H1 (cell line): ENCODE data around the gene KNDC1. TPM values are rescaled to one million over a fixed set of nuclear protein-coding genes. Genes with fewer than 3 reads are reported as not detected.
A peak's percentile ranks its signal among the peaks of the same experiment; 100 is the strongest.

Experiments
- CTCF ChIA-PET: fragments of 300-600 bp; sonication (Branson Sonifier 250); formaldehyde crosslinking; loops from one replicate; lab custom pipeline; 2021; ENCODE audit not compliant: partially characterized antibody; lab: Charles Lee
- POLR2A ChIA-PET: fragments of 300-600 bp; sonication (Branson Sonifier 250); formaldehyde crosslinking; loops from one replicate; lab custom pipeline; 2021; ENCODE audit warnings: inconsistent platforms; ENCODE audit not compliant: partially characterized antibody; lab: Charles Lee
- DNase-seq, 2 experiments: peaks; one replicate each; pipeline versions ENCODE4 v3.0.0 to v3.0.0-alpha.2; 2010 to 2022; ENCODE audit warnings: low spot score in 2 of 2, low read depth in 1 of 2, mixed read lengths in 1 of 2
- FAIRE-seq: peaks from 2 replicates; lab custom pipeline; 2011; peaks lifted over from hg19 to GRCh38; lab: Jason Lieb, UNC
- H2AFZ ChIP-seq: 2 replicates; pipeline ENCODE4 v1.8.1; 2012; ENCODE audit warnings: low read length, inconsistent platforms
- H2AK5ac ChIP-seq: 2 replicates; pipeline ENCODE4 v1.6.1; 2013; ENCODE audit warnings: low read depth, low read length
- H2BK120ac ChIP-seq: replicated peaks from 2 replicates; pipeline ENCODE3; 2013; ENCODE audit warnings: low read depth, low read length, inconsistent platforms
- H2BK12ac ChIP-seq: 2 replicates; pipeline ENCODE4 v1.6.1; 2013; ENCODE audit warnings: low read depth, low read length
- H2BK15ac ChIP-seq: 2 replicates; pipeline ENCODE4 v1.6.1; 2013; ENCODE audit warnings: low read length
- H2BK20ac ChIP-seq: 2 replicates; pipeline ENCODE4 v1.6.1; 2013; ENCODE audit warnings: low read length
- H2BK5ac ChIP-seq: 2 replicates; pipeline ENCODE4 v1.6.1; 2013; ENCODE audit warnings: low read depth, low read length
- H3K14ac ChIP-seq: 2 replicates; pipeline ENCODE4 v1.6.1; 2013; ENCODE audit warnings: inconsistent platforms; ENCODE audit not compliant: insufficient read length
- H3K18ac ChIP-seq: 2 replicates; pipeline ENCODE4 v1.6.1; 2013; ENCODE audit warnings: low read length; ENCODE audit errors: extremely low read depth
- H3K23ac ChIP-seq: 2 replicates; pipeline ENCODE4 v1.6.1; 2013; ENCODE audit warnings: inconsistent platforms; ENCODE audit not compliant: insufficient read length
- H3K23me2 ChIP-seq: 2 replicates; pipeline ENCODE4 v1.6.1; 2013; ENCODE audit warnings: low read depth, low read length
- H3K27ac ChIP-seq: 2 replicates; pipeline ENCODE4 v1.6.1; 2011; ENCODE audit warnings: low read depth, low read length, inconsistent platforms
- H3K27me3 ChIP-seq, 4 experiments: replicated peaks in 1 of 4; 1 replicate in 1 of 4; 2 replicates in 3 of 4; pipeline versions ENCODE4 v1.6.1 to v1.8.1; 2011 to 2013; ENCODE audit warnings: low read length in 3 of 4, mild to moderate bottlenecking in 3 of 4, inconsistent platforms in 2 of 4, mixed read lengths in 2 of 4, moderate library complexity in 1 of 4; ENCODE audit not compliant: control insufficient read depth in 3 of 4, insufficient read depth in 3 of 4; ENCODE audit errors: extremely low read depth in 1 of 4
- H3K36me3 ChIP-seq, 4 experiments: 2 replicates each; pipeline versions ENCODE4 v1.6.1 to v1.8.1; 2011 to 2013; ENCODE audit warnings: mild to moderate bottlenecking in 4 of 4, low read length in 3 of 4, moderate library complexity in 2 of 4, control low read depth in 1 of 4, inconsistent platforms in 1 of 4; ENCODE audit not compliant: insufficient read depth in 4 of 4, control insufficient read depth in 2 of 4
- H3K4ac ChIP-seq: replicated peaks from 2 replicates; pipeline ENCODE3; 2013; ENCODE audit warnings: low read length, low read depth, mixed read lengths, inconsistent platforms; ENCODE audit not compliant: insufficient read length
- H3K4me1 ChIP-seq, 4 experiments: replicated peaks in 1 of 4; 1 replicate in 1 of 4; 2 replicates in 3 of 4; pipeline versions ENCODE4 v1.6.1 to v1.8.1; 2011 to 2013; ENCODE audit warnings: low read length in 3 of 4, inconsistent platforms in 2 of 4, mixed read lengths in 1 of 4; ENCODE audit not compliant: insufficient read depth in 4 of 4, control insufficient read depth in 3 of 4
- H3K4me2 ChIP-seq, 2 experiments: 2 replicates each; pipeline versions ENCODE4 v1.6.1 to v1.8.1; 2011 to 2013; ENCODE audit warnings: low read depth in 2 of 2, low read length in 2 of 2, control low read depth in 1 of 2, inconsistent platforms in 1 of 2, mild to moderate bottlenecking in 1 of 2; ENCODE audit not compliant: insufficient read depth in 1 of 2
- H3K4me3 ChIP-seq, 4 experiments: fragments of 200-600, 300-600 bp in 1 of 4; sonication (generic), shearing (Covaris generic), sonication (Bioruptor Twin) in 1 of 4; 2 replicates each; pipeline versions ENCODE4 v1.5.1 to v1.8.1; 2011 to 2016; ENCODE audit warnings: low read length in 4 of 4, low read depth in 3 of 4, control low read depth in 2 of 4, inconsistent platforms in 2 of 4, mild to moderate bottlenecking in 2 of 4, mixed read lengths in 1 of 4, moderate library complexity in 1 of 4; ENCODE audit not compliant: insufficient read depth in 2 of 4; ENCODE audit errors: extremely low read depth in 1 of 4
- H3K56ac ChIP-seq: replicated peaks from 2 replicates; pipeline ENCODE3; 2013; ENCODE audit warnings: low read depth, mild to moderate bottlenecking, mixed read lengths, low read length, inconsistent platforms; ENCODE audit not compliant: insufficient read length
- H3K79me1 ChIP-seq: 2 replicates; pipeline ENCODE4 v1.6.1; 2013; ENCODE audit warnings: low read depth, low read length, control low read depth
- H3K79me2 ChIP-seq, 2 experiments: 2 replicates each; pipeline versions ENCODE4 v1.6.1 to v1.8.1; 2012 to 2013; ENCODE audit warnings: low read length in 2 of 2, mild to moderate bottlenecking in 2 of 2, inconsistent platforms in 1 of 2; ENCODE audit not compliant: insufficient read depth in 2 of 2, control insufficient read depth in 1 of 2
- H3K9ac ChIP-seq, 4 experiments: replicated peaks in 1 of 4; 1 replicate in 1 of 4; 2 replicates in 3 of 4; pipeline versions ENCODE4 v1.6.1 to v1.8.1; 2011 to 2013; ENCODE audit warnings: low read depth in 3 of 4, low read length in 3 of 4, control low read depth in 2 of 4, mild to moderate bottlenecking in 2 of 4, moderate library complexity in 2 of 4, inconsistent platforms in 1 of 4; ENCODE audit errors: extremely low read depth in 1 of 4
- H3K9me3 ChIP-seq, 2 experiments: 2 replicates each; pipeline versions ENCODE4 v1.6.1 to v1.8.1; 2012 to 2013; ENCODE audit warnings: mild to moderate bottlenecking in 2 of 2, moderate library complexity in 2 of 2, control low read depth in 1 of 2, inconsistent platforms in 1 of 2, low read depth in 1 of 2, low read length in 1 of 2, mixed read lengths in 1 of 2; ENCODE audit not compliant: insufficient read depth in 2 of 2
- H4K20me1 ChIP-seq, 2 experiments: replicated peaks in 1 of 2; 2 replicates each; pipeline versions ENCODE3 to v1.8.1; 2011 to 2013; ENCODE audit warnings: inconsistent platforms in 2 of 2, low read length in 2 of 2, mild to moderate bottlenecking in 1 of 2; ENCODE audit not compliant: insufficient read depth in 2 of 2, control insufficient read depth in 1 of 2
- H4K5ac ChIP-seq: 2 replicates; pipeline ENCODE4 v1.6.1; 2013; ENCODE audit warnings: low read length, low read depth, mixed read lengths, inconsistent platforms; ENCODE audit not compliant: insufficient read length
- H4K8ac ChIP-seq: 2 replicates; pipeline ENCODE4 v1.8.0; 2013; ENCODE audit warnings: mild to moderate bottlenecking, moderate library complexity, low read length, inconsistent platforms; ENCODE audit not compliant: insufficient read depth; ENCODE audit errors: extremely low read depth
- H4K91ac ChIP-seq: replicated peaks from 2 replicates; pipeline ENCODE3; 2013; ENCODE audit warnings: low read length, mixed read lengths, inconsistent platforms; ENCODE audit not compliant: insufficient read length
- CHD2 ChIP-seq: IDR thresholded peaks from 2 replicates; pipeline ENCODE4 v1.6.1; 2012; ENCODE audit warnings: low read length, improper control_type of control experiment
- HDAC2 ChIP-seq, 2 experiments: fragments of 300-600 bp in 1 of 2; sonication (generic) in 1 of 2; IDR thresholded peaks; 2 replicates each; pipeline ENCODE4 v1.6.1; 2011 to 2012; ENCODE audit warnings: low read depth in 2 of 2, low read length in 2 of 2, mild to moderate bottlenecking in 2 of 2, moderate library complexity in 2 of 2, borderline replicate concordance in 1 of 2, inconsistent platforms in 1 of 2
- SP4 ChIP-seq: IDR thresholded peaks from 2 replicates; pipeline ENCODE4 v1.6.1; 2012; ENCODE audit warnings: low read length, inconsistent platforms
- WGBS, 2 experiments: shearing (Covaris generic) in 1 of 2; methylation state at CpG; one replicate each; pipeline versions ENCODE4 v1.1.6 to v1.1.7; 2013 to 2015; ENCODE audit warnings: low lambda C conversion rate in 2 of 2, mixed read lengths in 2 of 2, inconsistent platforms in 1 of 2, low coverage in 1 of 2, missing lambda C conversion rate in 1 of 2; ENCODE audit not compliant: insufficient replicate concordance in 2 of 2, insufficient coverage in 1 of 2, insufficient read length in 1 of 2; ENCODE audit errors: extremely low coverage in 1 of 2, missing lambda C conversion rate in 1 of 2; 5-methylcytosine and 5-hydroxymethylcytosine counted together
- polyA plus RNA-seq, 7 experiments: library from polyadenylated mRNA; depleted of rRNA in 3 of 7; stranded (reverse) in 5 of 7; unstranded in 2 of 7; fragments of >200 nt in 5 of 7; fragments of 200-250 nt in 2 of 7; gene quantifications; 1 replicate in 5 of 7; 2 replicates in 1 of 7; 4 replicates in 1 of 7; pipeline versions ENCODE4 v1.2.1 to v1.2.3, GENCODE V29; 2011 to 2013; ENCODE audit warnings: missing spikeins in 2 of 7, mixed read lengths in 2 of 7
- total RNA-seq: library from RNA; stranded (reverse); fragmentation: NEBNext Ultra II Directional; extraction: Animal tissue kit (Norgen Biotek cat#: 25700); gene quantifications from 2 replicates; pipeline ENCODE4 v1.2.1, GENCODE V29; 2021

KNDC1 gene
- total and polyA plus RNA-seq, 2 of the 8 experiments (the other 6 are each of a cell fraction or from before 2014, with no cell fraction given), result 7.5 to 16.7 TPM

GRCh38 chr10:133123746-133124356 lies 36.2 kb upstream of the KNDC1 start:
- TF ChIP-seq HDAC2 (IDR thresholded peaks at IDR 0.05; ENCODE audit: borderline replicate concordance in 1 of 2, low read depth in 2 of 2, low read length in 2 of 2) (no peak), SP4 (no peak), CHD2 (no peak)

More at GRCh38 chr10:133123746-133124356, 36.2 kb upstream of the KNDC1 start:
- no peak overlapping the region for H2AFZ ChIP-seq
- H2BK15ac ChIP-seq, result no peak overlapping the region
- H3K14ac ChIP-seq, result no peak overlapping the region
- no peaks in the 10 kb centered on the region for H3K79me2 ChIP-seq
- H2BK12ac ChIP-seq, result no peak overlapping the region
- H4K5ac ChIP-seq, result no peak overlapping the region
- H3K79me1 ChIP-seq, result no peaks in the 10 kb centered on the region
- peaks cover 7% of the 10 kb centered on the region; the same call in 1 of the 2 replicates for H3K23me2 ChIP-seq
- H3K4me1 ChIP-seq, result peaks cover 0 to 3% (median 0%) of the 10 kb centered on the region in 4 experiments; a peak in 1 of 7 replicates
- no peak overlapping the region for H2BK20ac ChIP-seq
- H3K18ac ChIP-seq, result no peak overlapping the region
- H2AK5ac ChIP-seq, result no peak overlapping the region
- H4K91ac ChIP-seq, result no peak overlapping the region
- no peak overlapping the region for H3K27ac ChIP-seq
- H3K4ac ChIP-seq, result no peak overlapping the region
- DNase-seq (no peak), FAIRE-seq (no peak)
- ChIA-PET CTCF (interaction anchor here (0.6 to 3.8 kb wide), 25 partner anchors 9 to 315 kb away, joined by 3 to 29 read pairs (median 4); no protein-coding TSS in a partner anchor), POLR2A (no interaction called here)
- no peaks in the 10 kb centered on the region; a peak in 1 of 7 replicates for H3K27me3 ChIP-seq
- no peak overlapping the region for H3K4me2 ChIP-seq
- WGBS, 2 experiments, result 89% methylated on average over 19 of the region's 23 CpGs; no CpG with 5 or more reads in 1 of the 2 experiments
- H3K4me3 ChIP-seq, result no peak overlapping the region
- peaks cover 0 to 2% (median 0%) of the 10 kb centered on the region in 4 experiments; a peak in 1 of 8 replicates for H3K36me3 ChIP-seq
- H2BK5ac ChIP-seq, result no peak overlapping the region
- H3K56ac ChIP-seq, result no peak overlapping the region
- no peak overlapping the region for H3K9ac ChIP-seq
- no peak overlapping the region for H2BK120ac ChIP-seq
- no peak overlapping the region for H3K23ac ChIP-seq
- H3K9me3 ChIP-seq, result peaks cover 10 to 12% of the 10 kb centered on the region in 2 experiments; a peak in 3 of 4 replicates
- peaks cover 0 to 5% of the 10 kb centered on the region in 2 experiments for H4K20me1 ChIP-seq
- peak overlapping the region; percentile 25; the same call in 1 of the 2 replicates for H4K8ac ChIP-seq
